NCI-H187 (cell line): Measurements from ENCODE around the gene KNL1.
"Not testable (repeated sequence)": the region's sequence is repeated elsewhere in the genome, so short reads cannot be mapped to it uniquely, and the experiment has no call there.

ENCODE experiments used
- DNase-seq, 2 experiments: peaks; one replicate each; lab custom pipeline; 2025; lab: John Stamatoyannopoulos, UW

Gene KNL1

GRCh38 chr15:40581796-40582195, 12.3 kb upstream of the KNL1 start:
- not testable (repeated sequence) for DNase-seq

- DNase-seq: no peak
Observed at GRCh38 chr15:40582726-40583246, 11.3 kb upstream of the KNL1 start.

- DNase-seq: no peak
Observed at GRCh38 chr15:40584191-40584590, 9.9 kb upstream of the KNL1 start.

- no peak for DNase-seq
Observed at GRCh38 chr15:40590667-40591050, 3.4 kb upstream of the KNL1 start.

- no peak for DNase-seq
Observed at GRCh38 chr15:40591389-40591788, 2.7 kb upstream of the KNL1 start.

GRCh38 chr15:40593165-40593564, 884 bp upstream of the KNL1 start:
- no peak for DNase-seq

GRCh38 chr15:40594429-40594836, 384 bp downstream of the KNL1 start:
- peak in 1 of 2 experiments; percentile 28 for DNase-seq

- no peak for DNase-seq
Observed at GRCh38 chr15:40595219-40595618, 1.2 kb downstream of the KNL1 start.

- DNase-seq: no peak
Observed at GRCh38 chr15:40595773-40596172, 1.7 kb downstream of the KNL1 start.

- no peak for DNase-seq
Observed at GRCh38 chr15:40597024-40597423, 3.0 kb downstream of the KNL1 start.

GRCh38 chr15:40598126-40598525, 4.1 kb downstream of the KNL1 start:
- no peak for DNase-seq

- no peak for DNase-seq
Observed at GRCh38 chr15:40598672-40599071, 4.6 kb downstream of the KNL1 start.

- DNase-seq: no peak
Observed at GRCh38 chr15:40600956-40601355, 6.9 kb downstream of the KNL1 start.

GRCh38 chr15:40603935-40604334, 9.9 kb downstream of the KNL1 start:
- no peak for DNase-seq

- DNase-seq: no peak
Observed at GRCh38 chr15:40613080-40613479, 19.0 kb downstream of the KNL1 start.

GRCh38 chr15:40618023-40618422, 24.0 kb downstream of the KNL1 start:
- no peak for DNase-seq

GRCh38 chr15:40618906-40619305, 24.9 kb downstream of the KNL1 start:
- DNase-seq: no peak

- DNase-seq: no peak
Observed at GRCh38 chr15:40623361-40623760, 29.3 kb downstream of the KNL1 start.

- no peak for DNase-seq
Observed at GRCh38 chr15:40630313-40630712, 36.3 kb downstream of the KNL1 start.

- no peak for DNase-seq
Observed at GRCh38 chr15:40633178-40633577, 39.1 kb downstream of the KNL1 start.

- no peak for DNase-seq
Observed at GRCh38 chr15:40637221-40637745, 43.2 kb downstream of the KNL1 start.

GRCh38 chr15:40639677-40640076, 45.6 kb downstream of the KNL1 start:
- DNase-seq: no peak

- DNase-seq: no peak
Observed at GRCh38 chr15:40647523-40647922, 53.5 kb downstream of the KNL1 start.

GRCh38 chr15:40650479-40650878, 56.4 kb downstream of the KNL1 start:
- DNase-seq: no peak

- DNase-seq: no peak
Observed at GRCh38 chr15:40660686-40661085, 66.6 kb downstream of the KNL1 start.
